Esophagus mucosa (tissue), 1 donor: ENCODE measurements around the gene ERI3. TPM values are rescaled to one million over a fixed set of nuclear protein-coding genes. Genes with fewer than 3 reads are reported as not detected.

Experiments
- ATAC-seq: fragments of 200-7000 bp; cut with Tn5 transposase; one replicate; pipeline ENCODE4 v1.9.1; 2020
- total RNA-seq: library from RNA; stranded (reverse); gene quantifications from one replicate; pipeline ENCODE4 v1.2.4, GENCODE V29; 2023
- donor health status: DM: yes; HTN: yes; CAD: no.

The ERI3 gene
- total RNA-seq, 1 donor from 2014 or later: 26.5 TPM

GRCh38 chr1:44314452-44314851 is 40.6 kb downstream of the ERI3 start:
- ATAC-seq: no peak

GRCh38 chr1:44313265-44313918 is 41.7 kb downstream of the ERI3 start:
- ATAC-seq: no peak

- ATAC-seq: no peak
These were observed 42.5 kb downstream of the ERI3 start for GRCh38 chr1:44312399-44313196.

- no peak for ATAC-seq
These were observed 45.1 kb downstream of the ERI3 start for GRCh38 chr1:44310006-44310405.

- ATAC-seq: no peak
These were observed 49.1 kb downstream of the ERI3 start for GRCh38 chr1:44305962-44306422.

- ATAC-seq: no peak
These were observed 51.5 kb downstream of the ERI3 start for GRCh38 chr1:44303532-44303931.

- ATAC-seq: no peak
These were observed 52.5 kb downstream of the ERI3 start for GRCh38 chr1:44302541-44302940.

GRCh38 chr1:44301442-44301841 is 53.6 kb downstream of the ERI3 start:
- ATAC-seq: no peak

GRCh38 chr1:44300852-44301251 is 54.2 kb downstream of the ERI3 start:
- ATAC-seq: no peak

GRCh38 chr1:44297695-44298400 is 57.2 kb downstream of the ERI3 start:
- ATAC-seq: no peak

- ATAC-seq: no peak
These were observed 58.3 kb downstream of the ERI3 start for GRCh38 chr1:44296806-44297205.

GRCh38 chr1:44296086-44296485 is 59.0 kb downstream of the ERI3 start:
- ATAC-seq: no peak

- ATAC-seq: no peak
These were observed 60.5 kb downstream of the ERI3 start for GRCh38 chr1:44294588-44295007.

GRCh38 chr1:44293761-44294315 is 61.2 kb downstream of the ERI3 start:
- no peak for ATAC-seq

- ATAC-seq: no peak
These were observed 62.4 kb downstream of the ERI3 start for GRCh38 chr1:44292651-44293050.

GRCh38 chr1:44290250-44291094 is 64.6 kb downstream of the ERI3 start:
- ATAC-seq: no peak

GRCh38 chr1:44289530-44289929 is 65.5 kb downstream of the ERI3 start:
- ATAC-seq: no peak

GRCh38 chr1:44288883-44289282 is 66.2 kb downstream of the ERI3 start:
- ATAC-seq: no peak

- no peak for ATAC-seq
These were observed 70.9 kb downstream of the ERI3 start for GRCh38 chr1:44284184-44284583.

- ATAC-seq: no peak
These were observed 71.4 kb downstream of the ERI3 start for GRCh38 chr1:44283524-44284173.

- ATAC-seq: no peak
These were observed 72.2 kb downstream of the ERI3 start for GRCh38 chr1:44282704-44283426.
